SK-N-SH (cell line): ENCODE measurements around the gene PEPD. TPM values are rescaled to one million over a fixed set of nuclear protein-coding genes. Genes with fewer than 3 reads are reported as not detected.

Experiments used
- CTCF ChIA-PET: fragments of 300-600, 350-600 bp; formaldehyde crosslinking; extraction: SDS; loops from one replicate; lab custom pipeline; 2021; lab: Yijun Ruan, JAX
- POLR2A ChIA-PET: fragments of 350-600 bp; sonication (Branson Sonifier 250); formaldehyde crosslinking; extraction: SDS; loops from one replicate; lab custom pipeline; 2020; ENCODE audit warnings: antibody characterized with exemption, inconsistent platforms; lab: Yijun Ruan, JAX
- DNase-seq: peaks from one replicate; pipeline ENCODE4 v3.0.0; 2012
- H2AFZ ChIP-seq: fragments of 200-600 bp; sonication (generic); 2 replicates; pipeline ENCODE4 v1.8.1; 2016; ENCODE audit warnings: antibody characterized with exemption, mild to moderate bottlenecking, low read depth
- H3F3A ChIP-seq: fragments of 200-600 bp; sonication (generic); replicated peaks from 2 replicates; pipeline ENCODE3; 2016; ENCODE audit warnings: antibody characterized with exemption, mild to moderate bottlenecking; ENCODE audit not compliant: insufficient read depth
- H3K27ac ChIP-seq, 2 experiments: fragments of 200-500 bp in 1 of 2; fragments of 200-600 bp in 1 of 2; sonication (Bioruptor generic) in 1 of 2; sonication (generic), shearing (Covaris generic) in 1 of 2; 2 replicates each; pipeline versions ENCODE4 v1.5.1 to v1.6.1; 2014 to 2016; ENCODE audit warnings: low read depth in 2 of 2, inconsistent platforms in 1 of 2, low read length in 1 of 2, mild to moderate bottlenecking in 1 of 2, mixed read lengths in 1 of 2
- H3K27me3 ChIP-seq: fragments of 200-600 bp; sonication (generic), shearing (Covaris generic); 2 replicates; pipeline ENCODE4 v1.6.1; 2016; ENCODE audit warnings: mixed run types; ENCODE audit not compliant: insufficient read depth
- H3K36me3 ChIP-seq, 2 experiments: fragments of 200-500 bp in 1 of 2; fragments of 200-600 bp in 1 of 2; sonication (Bioruptor generic) in 1 of 2; sonication (generic) in 1 of 2; replicated peaks in 1 of 2; 2 replicates each; pipeline versions ENCODE3 to v1.5.1; 2014 to 2016; ENCODE audit warnings: low read length in 1 of 2, mild to moderate bottlenecking in 1 of 2; ENCODE audit not compliant: insufficient read depth in 2 of 2, control insufficient read depth in 1 of 2
- H3K4me1 ChIP-seq, 2 experiments: fragments of 200-500 bp in 1 of 2; fragments of 200-600 bp in 1 of 2; sonication (Bioruptor generic) in 1 of 2; sonication (generic), shearing (Covaris generic) in 1 of 2; 2 replicates each; pipeline versions ENCODE4 v1.5.1 to v1.6.1; 2014 to 2016; ENCODE audit warnings: low read depth in 1 of 2, low read length in 1 of 2, mixed run types in 1 of 2; ENCODE audit not compliant: insufficient read depth in 2 of 2, control insufficient read depth in 1 of 2
- H3K4me2 ChIP-seq: fragments of 200-600 bp; sonication (generic), shearing (Covaris generic); 2 replicates; pipeline ENCODE4 v1.6.1; 2017; ENCODE audit warnings: mixed run types
- H3K4me3 ChIP-seq, 2 experiments: fragments of 200-500 bp in 1 of 2; fragments of 200-600 bp in 1 of 2; sonication (Bioruptor generic) in 1 of 2; sonication (generic), shearing (Covaris generic) in 1 of 2; 2 replicates each; pipeline versions ENCODE4 v1.5.1 to v1.8.1; 2014 to 2016; ENCODE audit warnings: low read depth in 2 of 2, inconsistent platforms in 1 of 2, low read length in 1 of 2, mild to moderate bottlenecking in 1 of 2, mixed read lengths in 1 of 2, moderate library complexity in 1 of 2
- H3K79me2 ChIP-seq: fragments of 200-600 bp; sonication (generic); 2 replicates; pipeline ENCODE4 v1.8.1; 2017; ENCODE audit warnings: mild to moderate bottlenecking; ENCODE audit not compliant: insufficient read depth
- H3K9ac ChIP-seq: fragments of 200-600 bp; sonication (generic); 2 replicates; pipeline ENCODE4 v1.6.1; 2017; ENCODE audit warnings: mixed run types
- H3K9me2 ChIP-seq: fragments of 200-600 bp; sonication (generic); 2 replicates; pipeline ENCODE4 v1.6.1; 2017; ENCODE audit warnings: mixed run types
- H3K9me3 ChIP-seq: fragments of 200-600 bp; sonication (generic); 2 replicates; pipeline ENCODE4 v1.6.1; 2017; ENCODE audit warnings: mixed run types, mild to moderate bottlenecking, moderate library complexity
- H4K20me1 ChIP-seq: fragments of 200-600 bp; sonication (generic); 2 replicates; pipeline ENCODE4 v1.6.1; 2017; ENCODE audit warnings: mild to moderate bottlenecking, mixed run types; ENCODE audit not compliant: insufficient read depth
- CHD2 ChIP-seq: fragments of 150-350 bp; IDR thresholded peaks from 2 replicates; pipeline ENCODE4 v1.6.1; 2018; ENCODE audit warnings: low read length; ENCODE audit not compliant: partially characterized antibody
- CTCF ChIP-seq: fragments of 200-600 bp; sonication (generic); IDR thresholded peaks from 2 replicates; pipeline ENCODE4 v1.6.1; 2017; ENCODE audit warnings: antibody characterized with exemption, mild to moderate bottlenecking, moderate library complexity
- ELF1 ChIP-seq: IDR thresholded peaks from 2 replicates; pipeline ENCODE4 v1.4.0; 2012
- EP300 ChIP-seq, 2 experiments: IDR thresholded peaks; 2 replicates each; pipeline versions ENCODE4 v1.4.0 to v1.6.1; 2012; ENCODE audit warnings: borderline replicate concordance in 1 of 2, low read depth in 1 of 2, low read length in 1 of 2
- EZH2phosphoT487 ChIP-seq: fragments of 200-600 bp; sonication (generic); IDR thresholded peaks from 2 replicates; pipeline ENCODE4 v1.6.1; 2017; ENCODE audit warnings: low read depth, mixed run types, mild to moderate bottlenecking, antibody characterized with exemption, moderate library complexity, borderline replicate concordance
- FOXJ3 ChIP-seq: sonication (generic); formaldehyde crosslinking; IDR thresholded peaks from 2 replicates; pipeline ENCODE4 v1.5.1; 2020; ENCODE audit warnings: mild to moderate bottlenecking, missing genetic modification reagents
- FOXM1 ChIP-seq: IDR thresholded peaks from 2 replicates; pipeline ENCODE4 v1.4.0; 2012; ENCODE audit warnings: low read depth, mild to moderate bottlenecking
- JUND ChIP-seq: IDR thresholded peaks from 2 replicates; pipeline ENCODE4 v1.4.0; 2012
- MEF2A ChIP-seq: IDR thresholded peaks from 2 replicates; pipeline ENCODE4 v1.4.0; 2012; ENCODE audit warnings: low read depth, borderline replicate concordance
- MXI1 ChIP-seq: IDR thresholded peaks from 2 replicates; pipeline ENCODE4 v1.6.1; 2012; ENCODE audit warnings: mild to moderate bottlenecking, low read depth, low read length, improper control_type of control experiment
- NFIC ChIP-seq: IDR thresholded peaks from 2 replicates; pipeline ENCODE4 v1.4.0; 2012; ENCODE audit warnings: borderline replicate concordance
- PBX3 ChIP-seq: IDR thresholded peaks from 2 replicates; pipeline ENCODE4; 2012
- RCOR1 ChIP-seq: fragments of 150-350 bp; IDR thresholded peaks from 2 replicates; pipeline ENCODE4 v1.6.1; 2017; ENCODE audit warnings: antibody characterized with exemption, low read length
- SIN3A ChIP-seq: IDR thresholded peaks from 2 replicates; pipeline ENCODE4 v1.6.1; 2012; ENCODE audit warnings: low read depth, mild to moderate bottlenecking, low read length, moderate library complexity, borderline replicate concordance
- SMC3 ChIP-seq: IDR thresholded peaks from 2 replicates; pipeline ENCODE4 v1.6.1; 2012; ENCODE audit warnings: low read depth, low read length, improper control_type of control experiment
- TAF1 ChIP-seq: IDR thresholded peaks from 2 replicates; pipeline ENCODE4 v1.6.1; 2012; ENCODE audit warnings: low read depth, mild to moderate bottlenecking, low read length, moderate library complexity, borderline replicate concordance
- TCF12 ChIP-seq: IDR thresholded peaks from 2 replicates; pipeline ENCODE4 v1.4.0; 2012
- TEAD4 ChIP-seq: IDR thresholded peaks from 2 replicates; pipeline ENCODE4 v1.4.0; 2012; ENCODE audit warnings: mild to moderate bottlenecking, borderline replicate concordance; ENCODE audit not compliant: insufficient read depth
- USF2 ChIP-seq: fragments of 150-350 bp; IDR thresholded peaks from 2 replicates; pipeline ENCODE4 v1.6.1; 2017; ENCODE audit warnings: antibody characterized with exemption, low read length, low read depth, borderline replicate concordance
- YY1 ChIP-seq: IDR thresholded peaks from 2 replicates; pipeline ENCODE4 v1.4.0; 2012; ENCODE audit warnings: low read depth, mild to moderate bottlenecking
- ZBTB33 ChIP-seq: IDR thresholded peaks from 2 replicates; pipeline ENCODE4 v1.4.0; 2012; ENCODE audit warnings: low read depth, borderline replicate concordance
- WGBS: methylation state at CpG from one replicate; pipeline ENCODE4 v1.1.6; 2017; ENCODE audit warnings: low lambda C conversion rate; 5-methylcytosine and 5-hydroxymethylcytosine counted together
- polyA plus RNA-seq, 3 experiments: library from polyadenylated mRNA; depleted of rRNA; stranded (reverse); fragments of >200 nt; gene quantifications; 2 replicates each; pipeline ENCODE4 v1.2.3, GENCODE V29; 2012

PEPD gene
- polyA plus RNA-seq, 1 of the 3 experiments (the other 2 are of a cell fraction) = 88.9 TPM

GRCh38 chr19:33551676-33552075 lies 30.1 kb upstream of the PEPD start:
- no peaks in the 10 kb centered on the region for H3K4me1 ChIP-seq
- H3K27me3 ChIP-seq = no peaks in the 10 kb centered on the region
- DNase-seq = no peak
- ChIA-PET CTCF (interaction anchor here (1.5 kb wide), 1 partner anchor 9 kb away, joined by 3 read pairs; no protein-coding TSS in a partner anchor), POLR2A (no interaction called here)
- H4K20me1 ChIP-seq = no peaks in the 10 kb centered on the region
- WGBS = 30% methylated on average over 2 of the region's 6 CpGs
- H3F3A ChIP-seq = no peaks in the 10 kb centered on the region
- no peaks in the 10 kb centered on the region for H3K79me2 ChIP-seq
- no peaks in the 10 kb centered on the region for H3K9me3 ChIP-seq
- H3K36me3 ChIP-seq = no peaks in the 10 kb centered on the region
- no peak overlapping the region for H3K4me3 ChIP-seq
- no peak overlapping the region for H3K27ac ChIP-seq
- no peaks in the 10 kb centered on the region for H3K9me2 ChIP-seq
- TF ChIP-seq EZH2phosphoT487 (no peak), TAF1 (no peak), CHD2 (no peak), TEAD4 (no peak), RCOR1 (no peak), ZBTB33 (no peak)
- H3K9ac ChIP-seq = no peak overlapping the region
- no peak overlapping the region for H3K4me2 ChIP-seq
- H2AFZ ChIP-seq = no peak overlapping the region

- H3K4me2 ChIP-seq = no peak overlapping the region
- H3K9me3 ChIP-seq = no peaks in the 10 kb centered on the region
- H3K79me2 ChIP-seq = no peaks in the 10 kb centered on the region
- H3F3A ChIP-seq = no peaks in the 10 kb centered on the region
- H3K4me1 ChIP-seq = no peaks in the 10 kb centered on the region
- no peak overlapping the region for H3K27ac ChIP-seq
- 38% methylated on average over 5 of the region's 5 CpGs for WGBS
- H3K9ac ChIP-seq = no peak overlapping the region
- no peak overlapping the region for H3K4me3 ChIP-seq
- no peak overlapping the region for H2AFZ ChIP-seq
- ChIA-PET POLR2A (no interaction called here), CTCF (interaction anchor here (1.5 to 2.0 kb wide), 2 partner anchors 8 to 227 kb away, joined by 3 to 7 read pairs; no protein-coding TSS in a partner anchor)
- H3K36me3 ChIP-seq = no peaks in the 10 kb centered on the region
- no peak for DNase-seq
- H3K9me2 ChIP-seq = no peaks in the 10 kb centered on the region
- H4K20me1 ChIP-seq = no peaks in the 10 kb centered on the region
- no peak for TF ChIP-seq JUND
- TF ChIP-seq EZH2phosphoT487 = no peak
- no peak for TF ChIP-seq FOXM1
- no peak for TF ChIP-seq SMC3
- no peak for TF ChIP-seq TCF12
- no peak for TF ChIP-seq CTCF
- TF ChIP-seq ELF1 = no peak
- TF ChIP-seq TAF1 = no peak
- no peak for TF ChIP-seq PBX3
- no peak for TF ChIP-seq USF2
- TF ChIP-seq NFIC = no peak
- no peak for TF ChIP-seq FOXJ3 (CRISPR knock-in tag)
- no peak for TF ChIP-seq EP300 (IDR thresholded peaks at IDR 0.05; ENCODE audit: borderline replicate concordance in 1 of 2, low read depth in 1 of 2, low read length in 1 of 2)
- no peak for TF ChIP-seq SIN3A
- TF ChIP-seq MEF2A = no peak
- no peak for TF ChIP-seq MXI1
- no peak for TF ChIP-seq YY1
- TF ChIP-seq, all 33 proteins: peak for 0
- H3K27me3 ChIP-seq = no peaks in the 10 kb centered on the region
Measured at GRCh38 chr19:33550768-33551167, 29.2 kb upstream of the PEPD start.
